HCT116 (cell line): Measurements from ENCODE around the gene SEL1L2.

Experiments
- ELF1 ChIP-seq: IDR thresholded peaks from 2 replicates; pipeline ENCODE4 v1.6.1; 2012; ENCODE audit warnings: low read depth, borderline replicate concordance
- EZH2 ChIP-seq: fragments of 200-600 bp; sonication (generic); IDR thresholded peaks from 2 replicates; pipeline ENCODE4 v1.6.1; 2017; ENCODE audit warnings: antibody characterized with exemption, mixed run types
- EZH2phosphoT487 ChIP-seq: fragments of 200-600 bp; IDR thresholded peaks from 2 replicates; pipeline ENCODE4 v1.6.1; 2018; ENCODE audit warnings: antibody characterized with exemption, borderline replicate concordance
- FOSL1 ChIP-seq: IDR thresholded peaks from 2 replicates; pipeline ENCODE4 v1.6.1; 2012; ENCODE audit warnings: low read depth
- SIN3A ChIP-seq: IDR thresholded peaks from 2 replicates; pipeline ENCODE4 v1.6.1; 2012; ENCODE audit warnings: low read depth
- SP1 ChIP-seq: IDR thresholded peaks from 2 replicates; pipeline ENCODE4 v1.6.1; 2012; ENCODE audit warnings: low read depth
- YY1 ChIP-seq: IDR thresholded peaks from 2 replicates; pipeline ENCODE4 v1.6.1; 2011; ENCODE audit warnings: low read length, low read depth, moderate library complexity, mild to moderate bottlenecking; ENCODE audit not compliant: insufficient replicate concordance; ENCODE audit errors: extremely low read depth
- ZFX ChIP-seq: fragments of 450-650 bp; IDR thresholded peaks from 2 replicates; pipeline ENCODE4 v1.6.1; 2017
- TF ChIP-seq, protein P1 (sequence below), 3 experiments: fragments of 200-600 bp in 1 of 3; sonication (generic) in 1 of 3; IDR thresholded peaks in 2 of 3; conservative IDR thresholded peaks in 1 of 3; 2 replicates each; pipeline ENCODE4 v1.5.1; 2012 to 2017; ENCODE audit warnings: low read depth in 2 of 3, low read length in 2 of 3, antibody characterized with exemption in 1 of 3, borderline replicate concordance in 1 of 3, control low read depth in 1 of 3, mild to moderate bottlenecking in 1 of 3, mixed read lengths in 1 of 3, mixed run types in 1 of 3, moderate library complexity in 1 of 3; ENCODE audit not compliant: insufficient read depth in 1 of 3
- TF ChIP-seq, protein P2 (sequence below): IDR thresholded peaks from 2 replicates; pipeline ENCODE4 v1.6.1; 2012

DNA sequence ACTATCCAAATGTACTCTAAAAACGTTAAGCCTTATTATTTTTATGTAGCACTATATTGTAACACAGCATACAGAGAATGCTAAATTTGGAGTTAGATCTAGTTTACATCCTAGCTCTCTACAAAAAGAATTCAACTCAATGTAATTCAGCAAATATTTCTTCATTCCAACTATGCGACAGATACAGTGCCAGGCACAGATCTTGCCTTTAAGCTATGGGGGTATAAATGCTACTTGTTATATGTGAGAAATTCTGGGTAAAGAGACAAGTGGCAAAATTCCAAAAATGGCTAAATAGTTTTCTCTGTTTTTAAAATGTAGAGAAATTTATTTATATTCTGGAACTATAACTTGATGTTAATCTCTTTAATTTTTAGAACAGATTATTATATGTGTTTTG is 63.2 kb downstream of the SEL1L2 start:
- TF ChIP-seq, protein P1, sequence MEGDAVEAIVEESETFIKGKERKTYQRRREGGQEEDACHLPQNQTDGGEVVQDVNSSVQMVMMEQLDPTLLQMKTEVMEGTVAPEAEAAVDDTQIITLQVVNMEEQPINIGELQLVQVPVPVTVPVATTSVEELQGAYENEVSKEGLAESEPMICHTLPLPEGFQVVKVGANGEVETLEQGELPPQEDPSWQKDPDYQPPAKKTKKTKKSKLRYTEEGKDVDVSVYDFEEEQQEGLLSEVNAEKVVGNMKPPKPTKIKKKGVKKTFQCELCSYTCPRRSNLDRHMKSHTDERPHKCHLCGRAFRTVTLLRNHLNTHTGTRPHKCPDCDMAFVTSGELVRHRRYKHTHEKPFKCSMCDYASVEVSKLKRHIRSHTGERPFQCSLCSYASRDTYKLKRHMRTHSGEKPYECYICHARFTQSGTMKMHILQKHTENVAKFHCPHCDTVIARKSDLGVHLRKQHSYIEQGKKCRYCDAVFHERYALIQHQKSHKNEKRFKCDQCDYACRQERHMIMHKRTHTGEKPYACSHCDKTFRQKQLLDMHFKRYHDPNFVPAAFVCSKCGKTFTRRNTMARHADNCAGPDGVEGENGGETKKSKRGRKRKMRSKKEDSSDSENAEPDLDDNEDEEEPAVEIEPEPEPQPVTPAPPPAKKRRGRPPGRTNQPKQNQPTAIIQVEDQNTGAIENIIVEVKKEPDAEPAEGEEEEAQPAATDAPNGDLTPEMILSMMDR (IDR thresholded peaks at IDR 0.05 in 2 of 3, conservative IDR thresholded peaks at IDR 0.05 in 1 of 3; ENCODE audit: borderline replicate concordance in 1 of 3, insufficient read depth in 1 of 3, low read depth in 2 of 3, low read length in 2 of 3) = no peak
- TF ChIP-seq EZH2 = no peak
- no peak for TF ChIP-seq YY1
- no peak for TF ChIP-seq SP1
- TF ChIP-seq SIN3A = no peak
- TF ChIP-seq, protein P2, sequence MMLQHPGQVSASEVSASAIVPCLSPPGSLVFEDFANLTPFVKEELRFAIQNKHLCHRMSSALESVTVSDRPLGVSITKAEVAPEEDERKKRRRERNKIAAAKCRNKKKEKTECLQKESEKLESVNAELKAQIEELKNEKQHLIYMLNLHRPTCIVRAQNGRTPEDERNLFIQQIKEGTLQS = no peak
- TF ChIP-seq FOSL1 = no peak
- no peak for TF ChIP-seq ELF1
- TF ChIP-seq EZH2phosphoT487 = no peak
- no peak for TF ChIP-seq ZFX
